ENCODE measurements around the gene PRKCSH. TPM values are rescaled to one million over a fixed set of nuclear protein-coding genes. Genes with fewer than 3 reads are reported as not detected.

Gene PRKCSH
- total RNA-seq, 2 experiments from 2014 or later, result 321 to 338 TPM

DNA sequence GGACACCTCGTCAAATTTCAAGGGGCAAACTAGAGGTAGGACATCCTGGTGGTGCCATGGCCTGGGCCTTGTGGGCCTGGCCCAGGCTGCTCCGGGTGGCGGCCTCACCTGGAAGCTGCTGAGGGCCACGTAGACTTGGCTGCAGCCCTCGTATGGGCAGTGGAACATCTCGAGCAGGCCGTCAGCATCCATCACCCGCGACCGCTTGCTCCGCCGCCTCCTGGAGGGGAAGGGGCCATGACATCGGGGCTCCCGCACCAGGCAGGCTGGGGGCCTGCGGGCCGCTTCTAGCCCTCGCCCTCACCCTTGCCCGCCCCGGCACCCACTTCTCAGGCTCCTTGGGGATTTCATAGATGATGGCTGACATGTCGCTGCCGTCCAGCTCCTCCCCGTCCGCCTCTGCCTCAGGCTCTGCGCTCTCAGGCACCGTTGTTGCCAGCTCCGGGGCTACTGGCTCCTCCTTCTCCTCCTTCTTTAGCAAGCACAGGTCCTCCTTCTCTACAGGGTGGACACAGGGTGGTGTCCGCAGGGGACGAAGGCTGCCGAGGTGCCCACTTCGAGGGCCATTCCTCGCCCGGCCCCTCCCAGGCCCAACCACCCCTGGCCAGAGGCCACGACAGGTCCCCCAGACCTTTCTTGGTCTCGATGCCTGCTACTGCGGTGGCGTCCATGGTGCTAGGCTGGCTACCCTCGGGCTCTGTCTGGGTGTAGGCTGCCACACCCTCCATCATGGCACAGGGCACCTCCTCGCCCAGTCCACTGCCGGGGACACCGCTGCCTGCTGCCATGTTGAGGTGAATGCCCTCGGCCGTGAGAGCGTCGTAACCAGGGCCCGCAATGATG lies 51.4 kb downstream of the PRKCSH start:
- Mint-ChIP-seq H3K4me1 (peaks cover 13% of the 10 kb centered on the region), H3K36me3 (ENCODE audit: low read depth) (peaks cover 12% of the 10 kb centered on the region), H3K4me3 (no peak overlapping the region), H3K27ac (no peak overlapping the region), H3K27me3 (peaks cover 3% of the 10 kb centered on the region), H3K9me3 (no peaks in the 10 kb centered on the region)
- POLR2A ChIA-PET, result no interaction called here
- no peak for DNase-seq
- CTCF ChIA-PET, result interaction anchor here (1.3 kb wide), 1 partner anchor 10 kb away, joined by 3 read pairs; no protein-coding TSS in a partner anchor

DNA sequence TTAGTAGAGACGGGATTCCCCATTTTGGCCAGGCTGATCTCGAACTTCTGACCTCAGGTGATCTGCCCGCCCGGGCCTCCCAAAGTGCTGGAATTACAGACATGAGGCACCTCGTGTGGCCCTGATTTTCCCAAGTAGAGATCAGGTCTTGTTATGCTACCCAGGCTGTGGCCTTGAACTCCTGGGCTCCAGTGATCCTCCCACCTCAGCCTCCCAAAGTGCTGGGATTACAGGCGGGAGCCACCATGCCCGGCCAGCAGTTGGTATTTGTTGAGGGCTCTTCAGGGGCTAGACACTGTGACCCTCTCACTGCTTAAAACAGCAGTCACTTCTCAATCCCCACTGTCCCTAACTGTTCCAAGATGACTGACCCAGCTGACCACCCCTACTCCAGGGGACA lies 53.9 kb downstream of the PRKCSH start:
- ChIA-PET CTCF (no interaction called here), POLR2A (no interaction called here)
- no peak overlapping the region for H3K4me3 Mint-ChIP-seq
- H3K27ac Mint-ChIP-seq, result no peak overlapping the region
- H3K9me3 Mint-ChIP-seq, result no peaks in the 10 kb centered on the region
- DNase-seq, result no peak
- H3K36me3 Mint-ChIP-seq (ENCODE audit: low read depth), result peaks cover 12% of the 10 kb centered on the region
- peaks cover 3% of the 10 kb centered on the region for H3K4me1 Mint-ChIP-seq
- H3K27me3 Mint-ChIP-seq, result no peaks in the 10 kb centered on the region

- Mint-ChIP-seq H3K4me1 (no peaks in the 10 kb centered on the region), H3K27me3 (no peaks in the 10 kb centered on the region), H3K4me3 (no peak overlapping the region), H3K9me3 (no peaks in the 10 kb centered on the region), H3K36me3 (ENCODE audit: low read depth) (peaks cover 16% of the 10 kb centered on the region), H3K27ac (no peak overlapping the region)
- DNase-seq, result no peak
- CTCF ChIA-PET, result interaction anchor here (0.8 to 5.9 kb wide), 2 partner anchors 12 to 13 kb away, joined by 3 to 36 read pairs; no protein-coding TSS in a partner anchor
- POLR2A ChIA-PET, result no interaction called here
These were observed 59.3 kb downstream of the PRKCSH start for GRCh38 chr19:11494634-11495285.

GRCh38 chr19:11495481-11495880 lies 60.0 kb downstream of the PRKCSH start:
- H3K9me3 Mint-ChIP-seq, result no peaks in the 10 kb centered on the region
- H3K4me3 Mint-ChIP-seq, result no peak overlapping the region
- no peak overlapping the region for H3K27ac Mint-ChIP-seq
- ChIA-PET POLR2A (no interaction called here), CTCF (interaction anchor here (0.8 to 5.9 kb wide), 4 partner anchors 10 to 74 kb away, joined by 3 to 36 read pairs (median 4); no protein-coding TSS in a partner anchor)
- no peaks in the 10 kb centered on the region for H3K4me1 Mint-ChIP-seq
- DNase-seq, result no peak
- peaks cover 13% of the 10 kb centered on the region for H3K36me3 Mint-ChIP-seq (ENCODE audit: low read depth)
- no peaks in the 10 kb centered on the region for H3K27me3 Mint-ChIP-seq

GRCh38 chr19:11495885-11496284 lies 60.5 kb downstream of the PRKCSH start:
- Mint-ChIP-seq H3K27me3 (no peaks in the 10 kb centered on the region), H3K9me3 (no peaks in the 10 kb centered on the region), H3K4me3 (no peak overlapping the region), H3K4me1 (no peaks in the 10 kb centered on the region), H3K36me3 (ENCODE audit: low read depth) (peaks cover 11% of the 10 kb centered on the region), H3K27ac (no peak overlapping the region)
- CTCF ChIA-PET, result interaction anchor here (0.5 to 5.9 kb wide), 6 partner anchors 11 to 119 kb away, joined by 3 to 36 read pairs (median 4); no protein-coding TSS in a partner anchor
- no peak for DNase-seq
- POLR2A ChIA-PET, result no interaction called here

- Mint-ChIP-seq H3K9me3 (no peaks in the 10 kb centered on the region), H3K27ac (peak overlapping the region; percentile 17), H3K4me3 (no peak overlapping the region), H3K27me3 (no peaks in the 10 kb centered on the region), H3K36me3 (ENCODE audit: low read depth) (peaks cover 11% of the 10 kb centered on the region), H3K4me1 (no peaks in the 10 kb centered on the region)
- CTCF ChIA-PET, result interaction anchor here (0.5 to 5.9 kb wide), 8 partner anchors 9 to 120 kb away, joined by 3 to 36 read pairs (median 4); no protein-coding TSS in a partner anchor
- peak; percentile 65 for DNase-seq
- POLR2A ChIA-PET, result no interaction called here
These were observed 61.1 kb downstream of the PRKCSH start for GRCh38 chr19:11496391-11497163.

DNA sequence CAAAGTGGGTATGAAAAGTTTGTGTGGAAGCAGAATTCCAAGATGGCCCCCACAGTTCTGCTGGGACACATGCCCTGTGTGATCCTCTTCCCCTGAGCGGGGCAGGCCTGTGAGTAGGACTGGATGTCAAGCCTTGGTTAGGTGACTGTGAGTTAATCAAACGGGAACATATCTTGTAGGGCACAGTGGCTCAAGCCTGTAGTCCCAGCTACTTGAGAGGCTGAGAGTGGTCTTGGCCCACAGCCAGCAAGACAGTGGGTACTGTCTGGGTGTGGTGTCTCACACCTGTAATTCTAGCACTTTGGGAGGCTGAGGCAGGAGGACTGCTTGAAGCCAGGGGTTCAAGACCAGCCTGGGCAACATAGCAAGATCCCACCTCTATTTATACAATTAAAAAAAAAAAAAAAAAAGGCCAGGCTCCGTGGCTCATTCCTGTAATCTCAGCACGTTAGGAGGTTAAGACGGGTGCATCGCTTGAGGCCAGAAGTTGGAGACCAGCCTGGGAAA lies 63.8 kb downstream of the PRKCSH start:
- peaks cover 7% of the 10 kb centered on the region for H3K4me1 Mint-ChIP-seq
- peaks cover 14% of the 10 kb centered on the region for H3K36me3 Mint-ChIP-seq (ENCODE audit: low read depth)
- H3K4me3 Mint-ChIP-seq, result no peak overlapping the region
- CTCF ChIA-PET, result interaction anchor here (3.1 kb wide), 1 partner anchor 16 kb away, joined by 14 read pairs; no protein-coding TSS in a partner anchor
- no peak overlapping the region for H3K27ac Mint-ChIP-seq
- H3K9me3 Mint-ChIP-seq, result no peaks in the 10 kb centered on the region
- POLR2A ChIA-PET, result no interaction called here
- DNase-seq, result no peak
- H3K27me3 Mint-ChIP-seq, result no peaks in the 10 kb centered on the region

DNA sequence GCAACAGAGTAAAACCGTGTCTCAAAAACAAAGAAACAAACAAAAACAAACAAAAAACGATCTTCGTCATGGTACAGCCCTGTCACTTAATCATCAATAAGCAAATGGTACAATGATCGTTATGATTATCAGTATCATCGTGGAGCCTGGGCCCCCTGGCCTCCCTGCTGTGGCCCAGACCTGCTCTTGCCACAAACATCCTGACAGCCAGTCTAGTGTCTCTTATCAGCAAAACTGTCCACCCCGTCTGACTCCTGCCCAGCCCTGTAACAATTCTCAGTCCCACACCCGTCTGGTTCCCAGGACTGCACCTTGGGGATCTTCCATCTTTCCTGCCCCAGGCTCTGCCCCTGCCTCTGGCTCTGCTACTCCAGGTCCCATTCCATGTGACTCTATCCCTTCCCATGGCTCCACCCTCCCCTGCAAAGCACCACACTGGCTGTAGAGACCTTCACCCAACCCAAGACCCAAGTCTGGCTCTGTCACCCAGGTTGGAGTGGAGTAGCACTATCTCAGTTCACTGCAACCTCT lies 64.5 kb downstream of the PRKCSH start:
- POLR2A ChIA-PET, result no interaction called here

More for the DNA sequence above, 64.5 kb downstream of the PRKCSH start:
- H3K4me1 Mint-ChIP-seq, result peaks cover 14% of the 10 kb centered on the region
- no peaks in the 10 kb centered on the region for H3K9me3 Mint-ChIP-seq
- CTCF ChIA-PET, result interaction anchor here (0.5 to 3.1 kb wide), 3 partner anchors 17 to 206 kb away, joined by 3 to 14 read pairs (median 3); no protein-coding TSS in a partner anchor
- DNase-seq, result no peak
- no peak overlapping the region for H3K4me3 Mint-ChIP-seq
- H3K27ac Mint-ChIP-seq, result no peak overlapping the region
- H3K36me3 Mint-ChIP-seq (ENCODE audit: low read depth), result peaks cover 12% of the 10 kb centered on the region
- H3K27me3 Mint-ChIP-seq, result no peaks in the 10 kb centered on the region

Small RNAs within 50 kb of the gene (microRNA-seq; reads per million reads assigned to microRNA genes)
- 1.5 reads per million for gene MIR7974 (ENCODE audit: borderline microRNAs expressed, borderline replicate concordance)

Other genes starting within 250 kb of the PRKCSH start
- 1 to 10 TPM; 2.0 to 2.6 TPM for gene KANK2, start 238.1 kb upstream of the PRKCSH start, total RNA-seq
- not detected for gene ANGPTL8, start 196.0 kb upstream of the PRKCSH start, total RNA-seq
- gene DOCK6, start 173.1 kb upstream of the PRKCSH start, total RNA-seq, result not detected
- not detected for gene TSPAN16, start 139.5 kb upstream of the PRKCSH start, total RNA-seq
- gene RAB3D, start 96.0 kb upstream of the PRKCSH start, total RNA-seq, result 1 to 10 TPM; 3.2 to 3.6 TPM
- 10 to 100 TPM; 25.9 to 26.7 TPM for gene TMEM205, start 89.4 kb upstream of the PRKCSH start, total RNA-seq
- 10 to 100 TPM; 18.0 to 20.5 TPM for gene CCDC159, start 89.1 kb upstream of the PRKCSH start, total RNA-seq
- gene PLPPR2, start 80.2 kb upstream of the PRKCSH start, total RNA-seq, result 1 to 10 TPM; 1.3 to 1.9 TPM
- gene SWSAP1, start 61.0 kb upstream of the PRKCSH start, total RNA-seq, result 1 to 10 TPM; 2.9 to 3.5 TPM
- 1 to 10 TPM; 5.4 to 5.8 TPM for gene EPOR, start 51.3 kb upstream of the PRKCSH start, total RNA-seq
- gene RGL3, start 16.3 kb upstream of the PRKCSH start, total RNA-seq, result not detected
- gene ODAD3, start 514 bp upstream of the PRKCSH start, total RNA-seq, result not detected
- gene ELAVL3, start 45.4 kb downstream of the PRKCSH start, total RNA-seq, result under 1 TPM in 1 of 2 experiments, not detected in 1; 0.50 TPM
- 10 to 100 TPM; 21.4 to 24.4 TPM for gene ZNF653, start 70.2 kb downstream of the PRKCSH start, total RNA-seq
- gene ECSIT, start 93.5 kb downstream of the PRKCSH start, total RNA-seq, result 10 to 100 TPM; 21.6 to 28.8 TPM
- gene CNN1, start 103.2 kb downstream of the PRKCSH start, total RNA-seq, result not detected
- gene ELOF1, start 123.6 kb downstream of the PRKCSH start, total RNA-seq, result 10 to 100 TPM; 52.2 to 53.9 TPM
- 10 to 100 TPM; 27.5 to 33.9 TPM for gene ACP5, start 142.0 kb downstream of the PRKCSH start, total RNA-seq
- 1 to 10 TPM; 4.6 to 4.7 TPM for gene ZNF627, start 161.8 kb downstream of the PRKCSH start, total RNA-seq

Data from activated CD4-positive, alpha-beta T cell treated with anti-CD3 and anti-CD28 coated beads, Interleukin-2, amount 10 ng/mL, durations not matched to agents 7 days and 5 days (primary cell).